SKM-1 (cell line): Measurements from ENCODE around the gene TMEM234.

Experiments used
- DNase-seq: peaks from one replicate; lab custom pipeline; 2025; ENCODE audit not compliant: unreplicated experiment; lab: John Stamatoyannopoulos, UW

TMEM234 gene

DNA sequence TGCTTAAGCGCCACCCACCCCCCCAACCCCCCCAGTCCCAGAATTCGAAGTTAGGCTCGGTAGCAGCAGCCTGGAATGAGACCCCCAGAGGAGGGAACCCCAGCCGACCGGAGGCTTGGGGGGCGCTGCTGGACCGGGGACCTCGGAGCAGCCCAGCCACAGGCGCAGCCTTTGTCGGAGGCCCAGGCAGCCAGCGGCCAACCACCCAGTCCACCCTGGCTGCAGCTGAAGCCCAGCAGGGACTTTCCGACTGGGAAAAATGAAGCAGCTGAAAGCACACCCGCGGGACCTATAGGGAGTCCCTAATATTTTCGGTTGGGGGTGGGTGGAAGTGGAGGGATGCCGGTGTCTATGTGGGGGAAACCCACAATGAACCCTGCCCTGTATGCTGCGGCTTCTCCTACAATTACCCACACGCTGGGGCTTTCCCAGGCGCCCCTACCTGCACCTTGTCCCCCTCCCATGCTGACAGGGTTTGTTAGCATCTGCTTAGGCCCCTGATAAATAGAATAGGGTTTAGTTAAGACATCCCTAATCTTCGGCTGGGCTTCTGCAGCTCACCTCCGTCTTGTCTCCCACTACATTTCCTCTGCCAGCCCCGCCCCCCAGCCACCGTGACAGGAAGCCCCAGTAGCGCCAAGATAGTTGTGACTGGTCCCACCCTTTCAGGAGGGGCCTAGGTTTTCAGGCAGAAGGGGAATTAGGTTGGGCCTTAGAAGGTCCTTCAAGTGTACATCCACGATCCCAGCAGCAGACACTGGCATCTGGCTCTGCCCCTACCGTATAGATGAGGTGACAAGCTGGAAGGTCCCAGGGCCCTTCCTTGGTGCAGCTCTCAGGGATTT is 20.9 kb downstream of the TMEM234 start:
- DNase-seq, result no peak

DNA sequence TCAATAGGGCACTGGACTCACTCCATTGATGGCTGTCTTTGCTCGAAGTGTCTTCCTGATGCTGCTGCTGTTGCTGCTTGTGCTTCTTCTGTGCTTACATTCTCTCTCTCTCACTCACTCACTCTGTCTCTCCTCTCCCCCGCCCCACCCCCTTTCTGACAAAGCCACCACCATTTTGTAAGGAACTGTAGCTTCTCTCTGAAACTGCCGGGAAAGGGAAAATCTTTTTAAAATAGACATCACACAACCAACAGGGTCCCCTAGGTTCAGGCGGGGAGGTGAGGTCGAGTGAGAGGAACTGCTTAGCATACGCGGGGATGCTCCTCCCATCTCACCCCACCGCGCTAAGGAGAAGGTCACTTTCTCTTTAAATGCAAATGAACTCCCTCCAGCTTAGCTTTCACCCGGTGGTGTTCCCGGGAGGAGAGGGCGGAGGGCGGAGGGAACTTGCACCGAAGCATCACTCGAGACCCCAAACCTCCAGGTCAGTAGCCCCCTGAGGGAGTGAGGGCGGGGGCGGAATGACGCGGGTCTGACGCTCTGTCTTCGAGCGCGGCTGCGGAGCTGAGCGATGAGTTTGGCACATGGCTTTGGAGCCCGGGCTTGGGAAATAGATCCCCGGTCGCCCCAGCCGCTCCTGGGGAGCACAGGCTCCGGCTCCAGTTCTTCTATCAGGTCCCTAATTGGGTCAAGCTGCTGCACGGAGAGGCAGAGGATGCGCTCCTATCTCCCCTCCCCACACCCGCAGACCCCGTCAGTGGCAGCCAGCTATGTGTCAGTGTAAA is 21.7 kb downstream of the TMEM234 start, which contains the start of gene CCDC28B:
TSS of gene CCDC28B (plus strand) at position 370 of the 785 bp plus-strand sequence. CDS start 1,341 bp downstream, outside the sequence.
- no peak for DNase-seq

DNA sequence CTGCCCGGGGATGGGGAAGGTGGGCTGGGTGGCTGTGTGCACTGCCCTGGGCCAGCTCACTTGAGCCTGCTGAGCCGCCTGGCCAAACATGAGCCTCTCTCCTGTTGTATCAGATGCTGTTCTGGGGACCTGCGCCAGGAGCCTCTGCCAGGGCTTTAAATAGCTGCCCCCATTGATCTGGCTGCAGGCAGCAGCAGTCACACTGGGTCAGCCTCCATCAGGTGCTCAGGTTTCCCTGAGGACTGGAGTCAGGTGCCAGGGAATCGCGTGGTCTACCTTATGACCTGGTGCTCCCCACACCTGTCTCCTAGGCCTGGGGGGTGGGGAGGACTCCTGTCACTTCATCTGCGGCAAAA is 22.5 kb downstream of the TMEM234 start:
- DNase-seq, result no peak

DNA sequence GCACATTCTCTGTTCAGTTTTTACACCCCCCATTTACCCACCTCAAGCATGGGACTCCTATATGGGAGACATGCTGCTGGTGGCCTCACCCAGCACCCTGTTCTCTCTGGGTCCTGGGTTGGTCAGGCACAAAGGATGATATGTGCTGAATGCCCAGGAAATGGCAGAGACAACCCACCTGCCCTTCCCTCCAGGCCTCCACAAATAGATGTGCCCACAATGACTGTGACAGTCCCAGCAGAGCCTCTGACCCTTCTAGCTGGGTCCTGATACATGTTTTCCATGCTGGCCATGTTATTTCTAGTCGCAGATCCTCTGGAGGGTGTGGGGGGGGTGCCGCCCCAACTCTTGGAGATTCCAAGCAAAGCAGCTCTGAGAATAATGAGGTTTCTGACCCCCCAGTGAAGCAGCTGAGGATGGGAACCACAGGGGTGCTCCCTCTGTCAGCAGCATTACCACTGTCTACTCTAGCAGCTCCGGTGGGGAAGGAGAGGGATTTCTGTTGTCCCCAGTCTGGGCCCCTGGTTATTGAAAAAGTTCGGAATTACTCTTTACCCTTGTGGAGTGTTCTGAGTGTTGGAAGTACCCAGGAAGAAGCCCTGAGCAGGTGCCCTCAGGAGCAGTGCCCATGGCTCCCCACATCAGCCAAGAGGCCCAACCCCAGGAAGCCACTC is 23.0 kb downstream of the TMEM234 start:
- no peak for DNase-seq

DNA sequence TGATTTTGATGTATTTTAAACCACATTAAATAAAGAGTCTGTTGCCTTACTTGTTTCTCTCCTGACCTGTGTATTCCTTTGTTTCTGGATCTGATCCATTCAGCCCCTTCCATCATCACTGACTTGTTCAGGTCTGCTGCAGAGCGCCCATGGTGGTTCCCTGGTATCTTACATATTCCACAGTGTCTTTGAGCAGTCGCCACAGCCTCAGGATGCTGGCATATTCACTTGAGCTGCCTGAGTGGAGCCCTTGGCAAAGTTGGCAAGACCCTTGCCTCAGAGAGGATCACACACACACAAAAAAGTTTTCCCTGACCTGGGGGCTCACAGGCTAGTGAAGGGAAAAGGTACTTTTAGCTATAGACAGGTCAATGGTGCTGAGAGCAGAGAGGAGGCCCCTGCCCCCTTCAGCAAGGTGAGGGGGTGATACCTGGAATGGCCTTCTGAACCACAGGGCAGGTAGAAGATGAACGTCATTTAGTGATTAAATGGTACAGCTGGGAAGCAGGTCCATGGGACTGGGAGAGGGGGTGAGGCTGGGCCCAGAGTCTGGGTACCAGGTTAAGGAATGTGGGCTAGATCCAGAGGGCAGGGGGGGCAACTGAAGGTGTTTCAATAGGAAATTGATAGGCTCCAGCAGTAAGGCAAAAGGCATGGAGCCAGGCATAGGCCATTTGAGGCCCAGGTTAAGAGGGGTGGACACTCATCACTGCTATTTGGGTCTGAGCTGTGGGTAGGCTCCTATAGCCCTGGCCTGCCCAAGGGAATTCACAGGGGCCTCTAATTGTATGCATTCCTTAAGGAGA is 23.7 kb downstream of the TMEM234 start:
- DNase-seq, result no peak

DNA sequence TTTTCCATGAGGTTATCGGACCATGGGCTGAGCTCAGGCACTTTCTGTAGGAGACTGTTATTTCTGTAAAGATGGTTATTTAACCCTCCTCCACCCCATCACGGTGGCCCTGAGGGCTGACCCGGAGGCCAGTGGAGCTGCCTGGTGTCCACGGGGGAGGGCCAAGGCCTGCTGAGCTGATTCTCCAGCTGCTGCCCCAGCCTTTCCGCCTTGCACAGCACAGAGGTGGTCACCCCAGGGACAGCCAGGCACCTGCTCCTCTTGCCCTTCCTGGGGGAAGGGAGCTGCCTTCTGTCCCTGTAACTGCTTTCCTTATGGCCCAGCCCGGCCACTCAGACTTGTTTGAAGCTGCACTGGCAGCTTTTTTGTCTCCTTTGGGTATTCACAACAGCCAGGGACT is 24.3 kb downstream of the TMEM234 start:
- DNase-seq, result no peak

DNA sequence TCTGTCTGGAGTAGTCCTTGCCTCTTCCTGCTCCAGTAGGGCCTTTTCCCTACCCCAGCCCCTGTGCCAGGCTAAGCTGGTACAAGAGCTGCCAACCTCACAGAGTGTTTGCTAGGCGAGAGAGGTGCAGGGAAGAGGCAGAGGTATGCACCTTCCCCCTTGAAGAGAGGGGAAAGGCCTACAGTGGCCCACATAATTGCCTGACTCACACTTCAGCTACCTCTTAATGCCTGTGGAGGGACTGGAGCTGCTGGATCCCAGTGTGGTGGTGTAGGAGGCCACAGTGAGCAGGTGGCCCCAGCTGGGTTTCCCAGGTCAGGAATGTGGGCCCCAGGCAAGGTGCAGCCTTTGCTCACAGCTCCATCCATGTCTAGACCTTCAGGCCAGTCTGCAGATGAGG is 25.1 kb downstream of the TMEM234 start:
- no peak for DNase-seq

DNA sequence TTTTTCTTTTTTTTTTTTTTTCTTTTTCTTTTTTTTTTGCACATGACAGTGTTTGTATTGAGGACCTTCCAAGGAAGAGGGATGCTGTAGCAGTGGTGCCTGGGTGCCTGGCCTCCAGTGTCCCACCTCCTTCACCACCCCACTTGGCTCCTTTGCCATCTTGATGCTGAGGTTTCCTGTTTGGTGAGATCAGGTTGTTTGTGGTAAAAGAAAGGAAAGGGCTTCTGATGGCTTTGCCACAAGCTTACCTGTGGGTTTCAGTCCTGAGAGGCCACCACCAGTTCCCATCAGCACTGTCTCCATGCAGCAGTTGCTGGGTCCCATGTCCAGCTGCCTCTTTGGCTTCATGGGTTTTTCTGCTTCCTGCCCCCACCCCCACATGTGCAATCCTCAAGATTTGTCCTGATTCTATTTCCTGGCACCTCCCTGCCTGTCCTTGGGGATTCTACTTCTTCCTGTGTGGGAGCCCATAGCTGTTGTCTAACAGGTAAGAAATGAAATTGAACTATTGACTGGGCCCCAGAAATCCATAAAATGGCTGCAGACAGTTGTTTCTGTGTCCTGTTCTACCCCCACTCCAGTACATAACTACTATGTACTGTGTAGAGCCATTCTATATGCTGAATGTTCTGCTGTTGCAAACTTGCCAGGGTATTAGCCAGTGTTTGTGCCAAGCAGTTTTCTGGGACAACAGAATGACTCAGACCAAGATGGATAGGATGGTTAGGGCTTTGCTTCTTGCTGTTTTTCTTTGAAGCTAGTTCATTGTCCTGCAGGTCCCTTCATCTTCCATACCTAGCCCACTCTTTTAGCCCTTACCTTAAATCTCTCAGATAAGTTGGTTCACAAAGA is 26.0 kb downstream of the TMEM234 start:
- no peak for DNase-seq

DNA sequence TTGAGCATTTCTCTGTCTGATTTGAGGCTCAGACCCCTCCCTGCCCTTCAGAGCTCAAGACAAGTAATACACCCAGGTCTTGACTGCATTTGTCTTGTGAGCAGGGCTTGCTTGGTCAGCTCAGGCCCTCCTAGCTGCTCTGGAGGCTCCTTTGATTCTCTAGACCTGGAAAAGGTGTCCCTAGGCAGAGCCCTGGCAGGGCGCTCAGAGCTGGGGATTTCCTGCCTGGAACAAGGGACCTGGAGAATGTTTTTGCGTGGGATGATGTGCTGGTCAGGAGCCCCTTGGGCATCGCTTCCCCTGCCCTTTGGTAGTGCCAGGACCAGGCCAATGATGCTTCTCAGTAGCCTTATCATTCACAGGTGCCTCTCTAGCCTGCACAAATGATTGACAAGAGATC is 26.6 kb downstream of the TMEM234 start:
- no peak for DNase-seq

DNA sequence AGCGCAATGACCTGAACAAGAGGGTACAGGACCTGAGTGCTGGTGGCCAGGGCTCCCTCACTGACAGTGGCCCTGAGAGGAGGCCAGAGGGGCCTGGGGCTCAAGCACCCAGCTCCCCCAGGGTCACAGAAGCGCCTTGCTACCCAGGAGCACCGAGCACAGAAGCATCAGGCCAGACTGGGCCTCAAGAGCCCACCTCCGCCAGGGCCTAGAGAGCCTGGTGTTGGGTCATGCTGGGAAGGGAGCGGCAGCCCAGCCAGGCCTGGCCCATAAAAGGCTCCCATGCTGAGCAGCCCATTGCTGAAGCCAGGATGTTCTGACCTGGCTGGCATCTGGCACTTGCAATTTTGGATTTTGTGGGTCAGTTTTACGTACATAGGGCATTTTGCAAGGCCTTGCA is 27.2 kb downstream of the TMEM234 start:
- no peak for DNase-seq

DNA sequence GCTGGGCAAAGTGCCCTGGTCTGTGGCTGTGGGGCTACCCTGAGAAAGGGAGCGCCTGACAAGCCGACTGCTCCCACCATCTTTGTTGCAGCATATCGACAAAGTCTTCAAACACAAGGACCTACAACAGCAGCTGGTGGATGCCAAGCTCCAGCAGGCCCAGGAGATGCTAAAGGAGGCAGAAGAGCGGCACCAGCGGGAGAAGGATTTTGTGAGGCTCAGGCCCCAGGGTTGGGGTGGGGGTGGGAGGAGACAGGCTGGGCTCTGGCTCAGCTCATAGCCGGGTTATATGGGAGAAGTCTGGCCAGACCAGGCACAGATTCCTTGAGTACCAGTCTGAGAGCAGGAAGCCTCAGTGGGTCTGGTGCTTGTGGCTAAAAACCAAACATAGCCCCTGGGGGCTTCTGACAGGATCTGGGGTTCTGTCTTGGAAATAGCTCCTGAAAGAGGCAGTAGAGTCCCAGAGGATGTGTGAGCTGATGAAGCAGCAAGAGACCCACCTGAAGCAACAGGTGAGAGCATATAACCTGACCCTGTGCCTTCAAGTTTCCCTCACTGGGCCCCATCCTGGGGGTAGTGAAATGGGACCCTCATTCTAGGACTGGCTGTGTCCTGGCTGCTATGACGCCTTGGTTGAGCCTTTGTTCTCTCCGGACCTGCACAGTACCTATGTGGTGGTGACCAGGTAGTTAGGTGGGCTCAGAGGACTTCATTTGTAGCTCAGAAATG is 29.8 kb downstream of the TMEM234 start:
- DNase-seq, result no peak

DNA sequence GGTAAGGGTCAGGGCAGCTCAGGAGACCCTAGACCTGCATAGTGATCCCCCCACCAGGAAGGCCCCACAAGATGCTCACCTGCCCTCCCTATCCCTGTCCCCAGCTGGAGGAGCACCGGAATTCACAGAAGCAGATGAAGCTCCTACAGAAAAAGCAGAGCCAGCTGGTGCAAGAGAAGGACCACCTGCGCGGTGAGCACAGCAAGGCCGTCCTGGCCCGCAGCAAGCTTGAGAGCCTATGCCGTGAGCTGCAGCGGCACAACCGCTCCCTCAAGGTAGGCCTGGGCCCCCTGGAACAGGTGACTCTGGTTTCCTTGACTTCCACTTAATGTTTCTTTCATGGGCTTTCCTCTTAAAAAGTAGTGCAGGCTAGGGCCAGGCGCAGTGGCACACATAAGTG is 34.3 kb downstream of the TMEM234 start:
- DNase-seq, result no peak

DNA sequence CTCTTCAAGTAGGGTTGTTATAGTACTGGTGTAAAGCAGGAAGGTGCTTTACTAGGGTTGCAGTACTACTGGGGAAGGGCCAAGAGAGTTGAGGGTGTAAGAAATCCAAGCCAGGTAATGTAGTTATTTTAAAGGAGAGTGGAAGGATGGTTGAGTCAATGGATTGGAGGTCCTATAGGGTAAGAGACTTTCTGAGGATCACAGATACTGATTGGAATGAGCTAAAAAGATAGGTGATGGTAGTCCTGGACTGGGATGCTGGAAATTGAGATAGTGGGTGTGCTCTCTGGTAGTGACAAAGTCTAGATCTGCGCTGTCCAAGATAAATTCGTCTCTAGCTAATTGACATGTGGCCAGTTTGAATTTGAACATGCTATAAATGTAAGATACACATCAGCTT is 35.7 kb downstream of the TMEM234 start:
- no peak for DNase-seq

DNA sequence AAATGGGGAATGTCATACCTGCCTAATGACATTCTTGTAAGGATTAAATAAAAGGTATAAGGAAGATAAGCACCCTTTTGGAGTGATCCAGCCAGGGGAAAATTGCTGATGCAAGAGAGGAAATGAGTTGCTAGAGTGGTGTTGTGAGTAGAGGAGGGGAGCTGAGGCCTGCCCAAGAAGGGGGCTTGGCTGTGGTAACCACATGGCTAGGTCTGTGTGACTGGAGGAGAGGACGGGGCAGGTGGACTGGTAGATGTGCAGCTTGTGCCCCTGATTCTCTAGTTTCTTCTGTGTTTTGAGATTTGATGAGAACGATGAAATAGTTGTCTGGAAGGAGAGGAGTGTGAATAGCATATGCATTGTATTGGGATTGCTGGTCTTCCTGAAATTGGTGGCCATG is 36.1 kb downstream of the TMEM234 start:
- DNase-seq, result no peak

DNA sequence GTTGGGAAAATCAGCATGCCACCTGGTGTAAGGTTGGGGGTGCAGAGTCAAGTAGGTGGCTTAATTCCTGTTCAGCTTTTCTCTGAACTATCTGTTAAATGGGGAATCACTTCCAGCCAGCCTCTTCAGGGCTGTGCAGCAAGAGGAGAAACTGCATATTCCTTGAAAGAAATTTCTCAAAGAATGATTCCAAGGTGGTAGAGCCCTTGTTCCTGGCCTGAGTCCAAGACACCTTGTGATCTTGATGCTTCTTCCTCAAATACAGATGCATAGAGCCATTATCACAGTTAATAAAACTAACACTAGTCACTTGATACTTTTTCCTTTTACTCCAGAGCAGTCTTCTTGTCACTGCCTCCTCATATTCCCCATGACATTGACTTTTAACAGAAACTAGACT is 37.5 kb downstream of the TMEM234 start:
- no peak for DNase-seq

DNA sequence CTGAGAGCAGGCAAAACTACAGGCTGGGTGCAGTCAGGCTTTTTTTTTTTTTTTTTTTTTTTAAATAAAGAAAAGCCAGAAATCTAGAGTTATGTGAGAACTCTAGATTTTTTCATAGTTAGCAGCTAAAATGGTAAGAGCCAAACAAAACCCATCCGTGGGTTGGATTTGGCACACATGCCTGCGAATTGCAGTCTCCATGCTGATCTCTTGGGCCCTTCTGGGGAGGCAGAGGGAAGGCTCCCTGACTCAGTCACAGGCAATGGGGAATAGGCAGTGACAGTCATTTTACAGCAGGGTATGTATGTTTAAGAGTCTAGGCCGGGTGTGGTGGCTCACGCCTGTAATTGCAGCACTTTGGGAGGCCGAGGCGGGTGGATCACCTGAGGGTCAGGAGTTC is 40.1 kb downstream of the TMEM234 start:
- DNase-seq, result no peak

DNA sequence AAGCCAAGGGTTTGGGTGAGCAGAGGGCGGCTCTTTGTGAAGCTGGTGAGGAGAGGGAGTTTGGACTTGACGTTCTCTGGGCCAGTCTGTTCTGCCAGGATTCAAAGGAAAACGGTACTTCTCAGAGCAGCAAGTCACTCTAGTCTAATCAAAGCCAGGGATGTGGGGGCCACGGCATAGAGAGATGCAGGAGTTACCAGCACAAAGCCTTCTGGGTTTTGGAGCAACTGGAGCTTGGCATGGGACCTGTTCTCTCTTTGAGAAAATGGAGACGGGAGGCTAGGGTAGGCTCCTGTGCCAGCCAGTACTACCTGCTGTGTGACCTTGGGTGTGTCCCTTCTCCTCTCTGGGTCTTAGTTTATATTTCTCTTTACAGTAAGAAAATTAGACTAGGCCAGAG is 40.6 kb downstream of the TMEM234 start:
- no peak for DNase-seq

DNA sequence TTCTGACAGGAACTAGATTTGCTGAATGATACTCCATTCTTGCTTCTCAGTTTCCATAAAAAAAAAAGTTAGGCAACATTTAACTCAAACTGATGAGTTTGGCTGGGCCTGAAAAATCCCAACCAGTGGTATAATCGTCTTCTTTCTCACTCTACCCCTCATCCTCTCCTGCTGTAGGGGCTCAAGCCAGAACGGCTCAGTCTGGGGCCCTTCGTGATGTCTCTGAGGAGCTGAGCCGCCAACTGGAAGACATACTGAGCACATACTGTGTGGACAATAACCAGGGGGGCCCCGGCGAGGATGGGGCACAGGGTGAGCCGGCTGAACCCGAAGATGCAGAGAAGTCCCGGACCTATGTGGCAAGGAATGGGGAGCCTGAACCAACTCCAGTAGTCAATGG is 41.1 kb downstream of the TMEM234 start:
- DNase-seq, result no peak
